ENCODE results near the gene SSC5D. TPM values are rescaled to one million over a fixed set of nuclear protein-coding genes. Genes with fewer than 3 reads are reported as not detected.
A peak's percentile ranks its signal among the peaks of the same experiment; 100 is the strongest.

The SSC5D gene
- total and polyA plus RNA-seq, 2 donors (not counting 1 experiment from before 2014, with no cell fraction given): 3.0 to 19.7 TPM

GRCh38 chr19:55552620-55553019 lies 64.4 kb downstream of the SSC5D start:
- H3K36me3 ChIP-seq (ENCODE audit: control insufficient read depth, insufficient read depth, low read length): no peaks in the 10 kb centered on the region
- no peak overlapping the region for H3K27ac ChIP-seq (ENCODE audit: insufficient read depth, low read length)
- H3K4me2 ChIP-seq (ENCODE audit: extremely low read depth, insufficient read depth, low read length): peak overlapping the region; percentile 51
- TF ChIP-seq EZH2 (IDR thresholded peaks at IDR 0.05; ENCODE audit: low read length, missing control alignments): no peak
- TF ChIP-seq, protein P1, sequence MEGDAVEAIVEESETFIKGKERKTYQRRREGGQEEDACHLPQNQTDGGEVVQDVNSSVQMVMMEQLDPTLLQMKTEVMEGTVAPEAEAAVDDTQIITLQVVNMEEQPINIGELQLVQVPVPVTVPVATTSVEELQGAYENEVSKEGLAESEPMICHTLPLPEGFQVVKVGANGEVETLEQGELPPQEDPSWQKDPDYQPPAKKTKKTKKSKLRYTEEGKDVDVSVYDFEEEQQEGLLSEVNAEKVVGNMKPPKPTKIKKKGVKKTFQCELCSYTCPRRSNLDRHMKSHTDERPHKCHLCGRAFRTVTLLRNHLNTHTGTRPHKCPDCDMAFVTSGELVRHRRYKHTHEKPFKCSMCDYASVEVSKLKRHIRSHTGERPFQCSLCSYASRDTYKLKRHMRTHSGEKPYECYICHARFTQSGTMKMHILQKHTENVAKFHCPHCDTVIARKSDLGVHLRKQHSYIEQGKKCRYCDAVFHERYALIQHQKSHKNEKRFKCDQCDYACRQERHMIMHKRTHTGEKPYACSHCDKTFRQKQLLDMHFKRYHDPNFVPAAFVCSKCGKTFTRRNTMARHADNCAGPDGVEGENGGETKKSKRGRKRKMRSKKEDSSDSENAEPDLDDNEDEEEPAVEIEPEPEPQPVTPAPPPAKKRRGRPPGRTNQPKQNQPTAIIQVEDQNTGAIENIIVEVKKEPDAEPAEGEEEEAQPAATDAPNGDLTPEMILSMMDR (conservative IDR thresholded peaks at IDR 0.05 in 1 of 2, IDR thresholded peaks at IDR 0.05 in 1 of 2; ENCODE audit: low read depth in 1 of 2, low read length in 2 of 2): no peak
- H3K27me3 ChIP-seq (ENCODE audit: control insufficient read depth, insufficient read depth, low read length): no peaks in the 10 kb centered on the region
- H3K9ac ChIP-seq (ENCODE audit: insufficient read depth, low read length): no peak overlapping the region
- no peaks in the 10 kb centered on the region for H4K20me1 ChIP-seq (ENCODE audit: control insufficient read depth, extremely low read depth, insufficient read depth, low read length)
- H3K4me1 ChIP-seq (ENCODE audit: control insufficient read depth, extremely low read depth, insufficient read depth, low read length): peaks cover 20% of the 10 kb centered on the region
- peak; percentile 49 to 96 for DNase-seq (ENCODE audit: low read depth in 2 of 2)
- H2AFZ ChIP-seq (ENCODE audit: low read length): no peak overlapping the region
- H3K9me3 ChIP-seq (ENCODE audit: control insufficient read depth, insufficient read depth, low read depth, low read length): no peaks in the 10 kb centered on the region
- H3K79me2 ChIP-seq (ENCODE audit: control insufficient read depth, insufficient read depth, low read length): no peaks in the 10 kb centered on the region
- no peak overlapping the region for H3K4me3 ChIP-seq (replicated peaks in 1 of 4; ENCODE audit: control extremely low read depth in 1 of 4, insufficient read depth in 1 of 4, low read depth in 3 of 4, low read length in 4 of 4)

DNA sequence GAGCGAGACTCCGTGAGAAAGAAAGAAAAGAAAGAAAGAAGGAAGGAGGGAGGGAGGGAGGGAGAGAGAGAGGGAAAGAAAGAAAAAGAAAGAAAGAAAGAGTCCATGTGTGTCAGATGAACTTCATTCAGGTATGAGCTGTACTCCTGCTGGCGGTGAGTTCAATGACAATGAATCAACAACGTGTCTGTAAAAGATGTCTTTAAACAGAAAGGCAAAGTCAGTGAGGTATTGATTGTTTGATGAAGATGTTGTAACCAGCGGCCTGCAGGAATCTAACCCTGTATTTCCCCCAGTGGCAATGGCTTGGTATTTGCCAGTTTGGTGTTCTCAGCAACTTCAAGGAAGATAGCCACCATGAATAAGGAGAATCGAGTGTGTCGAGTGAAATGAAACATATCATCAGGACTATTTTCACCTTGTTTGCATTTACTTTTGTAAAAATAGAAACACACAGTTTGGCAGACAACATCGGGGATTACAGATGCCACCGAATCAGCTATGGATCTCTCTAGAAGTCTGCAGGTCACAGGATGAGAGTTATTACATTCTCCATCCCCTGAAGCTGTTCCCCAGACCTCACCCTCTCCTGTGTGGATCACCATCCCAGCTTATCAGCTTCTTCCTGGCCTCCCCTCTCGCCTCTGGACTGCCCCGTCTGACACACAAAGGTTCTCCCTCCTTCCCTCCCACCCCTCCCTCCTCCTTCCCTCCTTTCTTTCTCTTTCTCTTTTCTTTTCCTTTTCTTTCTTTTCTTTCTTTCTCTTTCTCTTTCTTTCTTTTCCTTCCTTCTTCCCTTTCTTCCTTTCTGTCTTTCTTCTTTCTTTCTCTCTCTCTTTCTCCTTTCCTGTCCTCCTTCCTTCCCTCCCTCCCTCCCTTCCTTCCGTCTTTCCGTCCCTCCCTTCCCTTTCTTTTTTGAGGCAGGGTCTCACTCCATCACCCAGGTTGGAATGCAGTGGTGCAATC lies 65.3 kb downstream of the SSC5D start:
- Histone ChIP-seq H3K36me3 (ENCODE audit: control insufficient read depth, insufficient read depth, low read length) (no peaks in the 10 kb centered on the region), H3K4me1 (ENCODE audit: control insufficient read depth, extremely low read depth, insufficient read depth, low read length) (peaks cover 18% of the 10 kb centered on the region), H3K9me3 (ENCODE audit: control insufficient read depth, insufficient read depth, low read depth, low read length) (no peaks in the 10 kb centered on the region), H2AFZ (ENCODE audit: low read length) (peak overlapping the region; percentile 39), H4K20me1 (ENCODE audit: control insufficient read depth, extremely low read depth, insufficient read depth, low read length) (no peaks in the 10 kb centered on the region), H3K79me2 (ENCODE audit: control insufficient read depth, insufficient read depth, low read length) (no peaks in the 10 kb centered on the region), H3K4me2 (ENCODE audit: extremely low read depth, insufficient read depth, low read length) (no peak overlapping the region), H3K27me3 (ENCODE audit: control insufficient read depth, insufficient read depth, low read length) (no peaks in the 10 kb centered on the region), H3K27ac (ENCODE audit: insufficient read depth, low read length) (no peak overlapping the region), H3K4me3 (replicated peaks in 1 of 4; ENCODE audit: control extremely low read depth in 1 of 4, insufficient read depth in 1 of 4, low read depth in 3 of 4, low read length in 4 of 4) (no peak overlapping the region), H3K9ac (ENCODE audit: insufficient read depth, low read length) (no peak overlapping the region)
- peak in 1 of 2 donors; percentile 23 for DNase-seq (ENCODE audit: low read depth in 2 of 2)
- TF ChIP-seq, protein P1 (conservative IDR thresholded peaks at IDR 0.05 in 1 of 2, IDR thresholded peaks at IDR 0.05 in 1 of 2; ENCODE audit: low read depth in 1 of 2, low read length in 2 of 2): no peak
- TF ChIP-seq EZH2 (IDR thresholded peaks at IDR 0.05; ENCODE audit: low read length, missing control alignments): no peak

GRCh38 chr19:55554302-55554701 lies 66.1 kb downstream of the SSC5D start:
- Histone ChIP-seq H2AFZ (ENCODE audit: low read length) (no peak overlapping the region), H3K9me3 (ENCODE audit: control insufficient read depth, insufficient read depth, low read depth, low read length) (no peaks in the 10 kb centered on the region), H3K4me2 (ENCODE audit: extremely low read depth, insufficient read depth, low read length) (no peak overlapping the region), H3K27me3 (ENCODE audit: control insufficient read depth, insufficient read depth, low read length) (no peaks in the 10 kb centered on the region), H3K4me3 (replicated peaks in 1 of 4; ENCODE audit: control extremely low read depth in 1 of 4, insufficient read depth in 1 of 4, low read depth in 3 of 4, low read length in 4 of 4) (no peak overlapping the region), H3K27ac (ENCODE audit: insufficient read depth, low read length) (no peak overlapping the region), H3K9ac (ENCODE audit: insufficient read depth, low read length) (no peak overlapping the region), H3K36me3 (ENCODE audit: control insufficient read depth, insufficient read depth, low read length) (no peaks in the 10 kb centered on the region), H4K20me1 (ENCODE audit: control insufficient read depth, extremely low read depth, insufficient read depth, low read length) (no peaks in the 10 kb centered on the region), H3K79me2 (ENCODE audit: control insufficient read depth, insufficient read depth, low read length) (no peaks in the 10 kb centered on the region), H3K4me1 (ENCODE audit: control insufficient read depth, extremely low read depth, insufficient read depth, low read length) (peaks cover 15% of the 10 kb centered on the region)
- DNase-seq (ENCODE audit: low read depth in 2 of 2): no peak
- TF ChIP-seq, protein P1 (conservative IDR thresholded peaks at IDR 0.05 in 1 of 2, IDR thresholded peaks at IDR 0.05 in 1 of 2; ENCODE audit: low read depth in 1 of 2, low read length in 2 of 2): no peak
- no peak for TF ChIP-seq EZH2 (IDR thresholded peaks at IDR 0.05; ENCODE audit: low read length, missing control alignments)

Data from fibroblast of lung (primary cell).